ENCODE measurements around the gene TTLL8.

The TTLL8 gene

GRCh38 chr22:50030297-50031188 is 27.6 kb downstream of the TTLL8 start:
- DNase-seq (ENCODE audit: low read depth, low spot score): peak; percentile 45
- no peak overlapping the region for H3K4me3 ChIP-seq (ENCODE audit: low read length)

DNA sequence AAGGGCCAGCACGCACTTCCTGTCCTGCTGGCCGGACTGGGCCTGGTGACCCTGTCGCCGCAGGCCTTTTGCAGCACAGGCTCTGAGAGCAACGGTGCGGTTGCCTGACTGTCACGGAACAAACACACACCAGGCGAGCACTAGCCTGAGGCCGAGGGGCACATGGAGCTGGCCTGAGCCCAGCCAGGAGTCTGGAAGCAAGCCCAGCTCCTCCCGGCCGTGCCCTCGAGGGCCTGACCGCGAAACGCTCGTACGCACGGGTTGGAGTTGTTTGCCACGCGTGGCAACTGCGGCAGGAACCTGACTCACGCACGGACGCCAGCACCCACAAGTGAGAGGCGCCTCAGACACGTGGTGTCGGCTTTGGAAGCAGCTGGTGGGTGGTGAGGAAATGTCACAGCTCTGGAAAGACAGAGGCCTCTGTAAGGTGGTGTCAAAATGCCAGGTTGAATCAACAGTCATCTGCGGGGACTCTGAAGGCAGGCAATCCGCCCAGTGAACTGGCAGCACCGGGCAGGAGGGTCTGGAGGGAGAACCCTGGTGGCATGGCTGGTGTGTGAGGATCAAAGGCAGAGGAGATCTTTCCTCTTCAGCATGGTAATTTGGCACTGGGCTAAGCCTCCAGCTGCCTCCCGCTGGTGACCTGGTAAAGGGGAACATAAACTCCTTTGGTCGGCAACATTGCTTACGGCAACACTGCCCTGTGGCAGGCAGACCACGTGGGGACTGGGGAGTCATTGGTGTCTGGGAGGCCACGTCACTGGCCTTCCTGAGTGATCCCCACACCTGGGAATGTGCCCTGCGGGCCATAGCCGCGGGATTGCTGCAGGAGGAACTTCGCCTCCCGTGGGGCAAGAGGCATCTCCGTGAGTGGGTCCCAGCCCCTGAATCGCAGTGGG is 30.2 kb downstream of the TTLL8 start:
- no peak overlapping the region for H3K4me3 ChIP-seq (ENCODE audit: low read length)
- DNase-seq (ENCODE audit: low read depth, low spot score): no peak

- no peak overlapping the region for H3K4me3 ChIP-seq (ENCODE audit: low read length)
- DNase-seq (ENCODE audit: low read depth, low spot score): no peak
Measured at GRCh38 chr22:50025993-50026392, 32.1 kb downstream of the TTLL8 start.

GRCh38 chr22:50022171-50022819 is 35.8 kb downstream of the TTLL8 start:
- no peak for DNase-seq (ENCODE audit: low read depth, low spot score)
- H3K4me3 ChIP-seq (ENCODE audit: low read length): no peak overlapping the region

GRCh38 chr22:50020606-50021005 is 37.5 kb downstream of the TTLL8 start:
- H3K4me3 ChIP-seq (ENCODE audit: low read length): no peak overlapping the region
- no peak for DNase-seq (ENCODE audit: low read depth, low spot score)

DNA sequence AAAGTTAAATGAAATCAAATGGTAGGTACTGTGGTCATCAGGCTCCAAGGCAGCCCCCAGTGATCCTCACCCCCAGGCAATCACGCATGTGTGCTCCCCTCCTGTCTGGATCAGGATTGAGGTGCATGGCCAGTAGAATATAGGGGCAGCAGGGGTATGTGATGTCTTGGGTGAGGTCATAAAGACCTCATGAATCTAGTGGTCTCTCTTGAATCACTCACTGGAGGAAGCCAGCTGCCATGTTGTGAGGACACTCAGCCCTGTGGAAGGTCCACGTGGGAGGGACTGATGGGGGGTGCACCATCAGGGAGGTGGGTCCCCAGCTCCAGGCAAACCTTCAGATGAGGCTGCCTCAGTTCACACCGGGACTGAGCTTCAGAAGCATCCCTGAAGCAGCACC is 38.8 kb downstream of the TTLL8 start:
- no peak for DNase-seq (ENCODE audit: low read depth, low spot score)

DNA sequence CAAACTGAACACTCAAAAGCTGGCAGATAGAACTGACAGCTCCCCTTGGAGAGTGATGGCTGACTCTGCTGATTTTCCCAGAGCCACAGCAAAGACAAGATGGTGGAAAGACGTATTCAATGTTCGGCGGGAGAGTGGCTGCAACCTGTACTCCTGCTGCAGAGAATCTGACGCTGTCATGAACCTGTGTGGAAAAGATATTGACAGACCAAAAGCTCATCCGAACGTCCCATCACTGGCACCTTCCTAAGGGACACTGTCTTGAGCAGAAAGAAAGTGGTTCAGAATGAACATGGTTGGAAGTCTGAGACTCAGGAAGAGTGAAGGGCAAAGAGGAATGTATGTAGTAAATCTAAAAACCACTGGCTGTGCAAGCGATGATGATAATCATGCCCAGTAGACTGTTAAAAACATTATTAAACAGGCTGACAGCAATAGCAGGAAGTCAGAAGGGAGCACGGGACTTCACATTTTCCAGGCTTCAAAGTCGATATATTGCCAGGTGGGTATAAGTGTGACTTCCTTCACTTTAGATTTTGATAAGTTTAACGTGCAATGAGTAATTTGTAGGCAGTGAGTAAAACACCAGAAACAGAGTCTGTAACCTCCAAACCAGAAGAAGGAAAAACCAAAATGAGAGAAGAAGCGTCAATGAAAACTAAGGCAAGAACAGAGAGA is 39.4 kb downstream of the TTLL8 start:
- DNase-seq (ENCODE audit: low read depth, low spot score): no peak
- H3K4me3 ChIP-seq (ENCODE audit: low read length): no peak overlapping the region

More for the DNA sequence above, 38.8 kb downstream of the TTLL8 start:
- H3K4me3 ChIP-seq (ENCODE audit: low read length): no peak overlapping the region

DNA sequence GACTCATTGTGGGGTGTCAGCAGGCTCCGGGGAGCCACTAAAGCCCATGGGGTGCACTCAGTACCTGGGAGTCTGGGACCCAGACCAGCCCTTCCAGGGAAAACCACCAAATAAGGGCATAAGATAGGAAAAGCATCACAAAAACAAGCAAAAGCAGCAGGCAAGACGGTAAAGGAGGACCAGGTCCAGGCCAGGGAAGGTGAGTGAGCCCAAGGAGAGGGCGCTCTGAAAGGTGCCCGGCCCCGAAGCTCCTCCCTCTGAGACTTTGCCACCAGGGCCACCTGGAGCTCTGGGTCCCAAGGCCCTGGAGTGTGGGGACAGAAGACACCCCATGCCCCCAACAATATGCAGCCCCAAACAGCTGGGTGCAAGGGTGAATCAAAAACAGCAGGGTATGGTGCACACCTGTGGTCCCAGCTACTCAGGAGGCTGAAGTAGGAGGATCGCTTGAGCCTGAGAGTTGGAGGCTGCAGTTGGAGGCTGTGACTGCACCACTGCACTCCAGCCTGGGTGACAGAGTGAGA is 40.3 kb downstream of the TTLL8 start:
- no peak overlapping the region for H3K4me3 ChIP-seq (ENCODE audit: low read length)
- DNase-seq (ENCODE audit: low read depth, low spot score): no peak

- DNase-seq (ENCODE audit: low read depth, low spot score): no peak
Measured at GRCh38 chr22:50016988-50017700, 41.0 kb downstream of the TTLL8 start.

GRCh38 chr22:50016308-50016987 is 41.6 kb downstream of the TTLL8 start:
- no peak for DNase-seq (ENCODE audit: low read depth, low spot score)
- no peak overlapping the region for H3K4me3 ChIP-seq (ENCODE audit: low read length)

More at GRCh38 chr22:50016988-50017700, 41.0 kb downstream of the TTLL8 start:
- no peak overlapping the region for H3K4me3 ChIP-seq (ENCODE audit: low read length)

GRCh38 chr22:50015451-50016307 is 42.4 kb downstream of the TTLL8 start:
- DNase-seq (ENCODE audit: low read depth, low spot score): no peak
- H3K4me3 ChIP-seq (ENCODE audit: low read length): no peak overlapping the region

GRCh38 chr22:50014655-50015401 is 43.3 kb downstream of the TTLL8 start:
- DNase-seq (ENCODE audit: low read depth, low spot score): no peak

GRCh38 chr22:50014053-50014501 is 44.0 kb downstream of the TTLL8 start:
- H3K4me3 ChIP-seq (ENCODE audit: low read length): no peak overlapping the region
- no peak for DNase-seq (ENCODE audit: low read depth, low spot score)

More at GRCh38 chr22:50014655-50015401, 43.3 kb downstream of the TTLL8 start:
- H3K4me3 ChIP-seq (ENCODE audit: low read length): no peak overlapping the region

DNA sequence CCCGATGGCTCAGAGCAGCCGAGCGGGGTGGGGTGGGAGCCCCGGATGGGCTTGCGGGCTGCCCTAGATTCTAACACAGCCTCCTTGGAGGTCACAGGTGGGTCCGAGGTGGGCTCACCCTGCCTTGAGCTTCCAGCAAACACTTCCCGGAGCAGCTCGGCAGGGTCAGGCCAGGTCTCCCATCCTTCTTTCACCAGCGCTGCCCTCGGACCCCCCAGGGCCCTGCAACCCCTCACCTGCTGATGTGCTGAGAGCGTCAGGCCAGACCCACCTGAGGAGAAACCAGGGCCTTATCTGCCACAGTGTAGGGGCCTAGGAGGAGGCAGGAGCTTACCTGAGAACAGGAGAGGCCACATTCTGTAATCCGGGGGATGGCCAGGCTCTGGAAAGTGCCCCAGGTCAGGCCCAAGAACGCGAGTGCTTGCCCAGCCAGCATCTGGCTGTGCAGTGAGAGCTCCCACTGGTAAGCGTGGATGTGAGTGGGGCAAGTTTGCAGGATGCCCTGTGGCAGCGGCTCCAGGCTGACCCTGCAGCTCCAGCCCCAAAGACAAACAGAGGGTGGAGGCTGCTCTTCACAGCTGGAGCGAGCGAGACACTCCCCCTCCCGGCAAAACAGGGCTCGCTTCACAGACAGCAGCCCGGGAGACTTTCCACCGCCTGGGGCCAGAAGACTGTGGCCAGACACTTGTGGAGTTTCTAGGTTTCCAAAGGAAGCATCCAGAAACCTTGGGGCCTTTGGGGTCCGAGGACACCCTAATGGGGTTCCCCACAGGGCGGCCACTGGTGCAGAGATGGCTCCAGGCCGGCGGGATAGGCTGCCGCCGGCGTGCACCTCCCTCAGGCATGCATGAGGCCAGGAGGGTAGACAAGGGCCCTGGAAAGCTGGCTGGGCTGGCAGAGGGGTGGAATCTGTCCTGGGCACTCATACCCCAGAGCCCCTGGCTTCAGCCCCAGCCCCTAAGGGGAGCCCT is 45.6 kb downstream of the TTLL8 start, which contains the start of gene IL17REL:
Gene IL17REL (minus strand): TSS at position 555 of the 971 bp plus-strand sequence. CDS start 119 bp downstream, at position 436.
- H3K4me3 ChIP-seq (ENCODE audit: low read length): no peak within 1 kb of the TSS; the same call in 1 of the 2 replicates
- no peak for DNase-seq (ENCODE audit: low read depth, low spot score)
